22Rv1 (cell line): Measurements from ENCODE around the gene PMM2.
"Not testable (repeated sequence)": the region's sequence is repeated elsewhere in the genome, so short reads cannot be mapped to it uniquely, and the experiment has no call there.

Experiments used
- CTCF ChIP-seq: fragments of 450-650 bp; IDR thresholded peaks from 2 replicates; pipeline ENCODE4 v1.5.1; 2017; ENCODE audit warnings: mild to moderate bottlenecking
- ZFX ChIP-seq: fragments of 450-650 bp; IDR thresholded peaks from 2 replicates; pipeline ENCODE4 v1.6.1; 2017; ENCODE audit warnings: antibody characterized with exemption, borderline replicate concordance

GRCh38 chr16:8842016-8842415, 44.4 kb downstream of the PMM2 start:
- not testable (repeated sequence) for TF ChIP-seq CTCF, ZFX
